ENCODE data around the gene NOSIP.
A peak's percentile ranks its signal among the peaks of the same experiment; 100 is the strongest.

The NOSIP gene

DNA sequence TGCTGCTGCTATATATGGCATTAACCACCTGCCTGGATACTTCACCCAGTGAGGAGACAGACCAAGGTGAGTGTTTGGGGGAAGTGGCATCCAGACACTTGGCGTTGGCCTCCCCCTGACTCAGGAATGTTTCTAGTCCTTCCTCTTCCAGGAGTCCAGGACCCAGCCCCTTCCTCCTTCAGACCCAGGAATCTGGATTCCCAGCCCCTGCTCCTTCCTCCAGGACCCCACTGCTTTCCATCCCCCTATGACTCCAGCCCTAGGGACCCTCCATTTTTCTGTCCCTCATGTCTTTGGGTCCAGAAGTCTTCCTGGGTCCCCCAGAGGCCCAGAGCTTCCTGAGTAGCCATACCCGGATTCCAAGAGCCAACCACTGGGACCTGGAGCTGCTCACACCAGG lies 2.9 kb upstream of the NOSIP start:
- TF ChIP-seq, protein P1, sequence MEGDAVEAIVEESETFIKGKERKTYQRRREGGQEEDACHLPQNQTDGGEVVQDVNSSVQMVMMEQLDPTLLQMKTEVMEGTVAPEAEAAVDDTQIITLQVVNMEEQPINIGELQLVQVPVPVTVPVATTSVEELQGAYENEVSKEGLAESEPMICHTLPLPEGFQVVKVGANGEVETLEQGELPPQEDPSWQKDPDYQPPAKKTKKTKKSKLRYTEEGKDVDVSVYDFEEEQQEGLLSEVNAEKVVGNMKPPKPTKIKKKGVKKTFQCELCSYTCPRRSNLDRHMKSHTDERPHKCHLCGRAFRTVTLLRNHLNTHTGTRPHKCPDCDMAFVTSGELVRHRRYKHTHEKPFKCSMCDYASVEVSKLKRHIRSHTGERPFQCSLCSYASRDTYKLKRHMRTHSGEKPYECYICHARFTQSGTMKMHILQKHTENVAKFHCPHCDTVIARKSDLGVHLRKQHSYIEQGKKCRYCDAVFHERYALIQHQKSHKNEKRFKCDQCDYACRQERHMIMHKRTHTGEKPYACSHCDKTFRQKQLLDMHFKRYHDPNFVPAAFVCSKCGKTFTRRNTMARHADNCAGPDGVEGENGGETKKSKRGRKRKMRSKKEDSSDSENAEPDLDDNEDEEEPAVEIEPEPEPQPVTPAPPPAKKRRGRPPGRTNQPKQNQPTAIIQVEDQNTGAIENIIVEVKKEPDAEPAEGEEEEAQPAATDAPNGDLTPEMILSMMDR (IDR thresholded peaks at IDR 0.05; ENCODE audit: insufficient read depth, low read depth, low read length, missing control alignments), result no peak
- no peak overlapping the region for H3K4me3 ChIP-seq (ENCODE audit: low read depth, low read length)
- DNase-seq (ENCODE audit: low read depth), result no peak

DNA sequence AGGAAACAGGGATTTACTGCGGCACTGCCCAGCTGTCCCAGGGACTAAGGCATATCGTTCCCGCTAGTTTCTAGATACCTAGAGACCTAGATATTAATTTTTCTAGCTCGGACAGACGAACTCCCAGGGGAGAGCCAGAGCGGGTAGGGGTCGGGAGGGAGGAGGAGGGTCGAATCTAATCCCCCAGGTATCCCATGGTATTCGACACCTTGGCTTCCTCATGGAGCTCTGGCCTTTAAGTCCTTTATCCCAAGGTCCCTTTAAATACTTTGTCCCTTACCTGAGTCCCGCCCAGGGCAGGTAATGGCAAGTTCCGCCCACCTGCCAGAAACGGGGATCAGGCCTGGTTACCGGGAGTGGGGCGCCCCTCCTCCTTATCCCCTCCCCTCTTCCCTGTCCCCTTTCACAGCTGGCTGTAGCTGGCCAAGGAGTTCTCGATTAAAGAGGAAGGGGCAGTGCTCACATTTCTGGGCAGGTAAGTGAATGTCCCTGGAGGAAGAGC lies 702 bp upstream of the NOSIP start, which contains the start of gene PRRG2:
Gene PRRG2, plus strand, starts transcription at position 310 of the 502 bp plus-strand sequence. CDS start 1,904 bp downstream, outside the sequence.
- no peak for DNase-seq (ENCODE audit: low read depth)
- peak within 1 kb of the TSS; percentile 64 for H3K4me3 ChIP-seq (ENCODE audit: low read depth, low read length)
- TF ChIP-seq, protein P1 (IDR thresholded peaks at IDR 0.05; ENCODE audit: insufficient read depth, low read depth, low read length, missing control alignments), result no peak

DNA sequence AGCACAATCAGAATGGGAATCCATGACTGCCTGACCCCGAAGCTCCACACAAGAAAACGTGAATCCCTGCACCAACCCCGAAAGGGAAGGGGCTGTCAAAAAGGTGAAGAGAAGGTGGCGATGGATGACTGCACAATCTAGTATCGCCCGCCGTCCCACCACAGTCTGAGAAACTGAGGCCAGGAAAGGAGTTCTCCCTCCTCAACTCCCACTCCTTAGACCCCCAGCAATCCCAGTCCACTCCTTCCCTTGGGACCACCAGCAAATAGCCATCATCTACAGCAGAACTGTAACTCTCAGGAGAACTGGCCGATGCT lies 451 bp downstream of the NOSIP start:
- TF ChIP-seq, protein P1 (IDR thresholded peaks at IDR 0.05; ENCODE audit: insufficient read depth, low read depth, low read length, missing control alignments), result no peak

DNA sequence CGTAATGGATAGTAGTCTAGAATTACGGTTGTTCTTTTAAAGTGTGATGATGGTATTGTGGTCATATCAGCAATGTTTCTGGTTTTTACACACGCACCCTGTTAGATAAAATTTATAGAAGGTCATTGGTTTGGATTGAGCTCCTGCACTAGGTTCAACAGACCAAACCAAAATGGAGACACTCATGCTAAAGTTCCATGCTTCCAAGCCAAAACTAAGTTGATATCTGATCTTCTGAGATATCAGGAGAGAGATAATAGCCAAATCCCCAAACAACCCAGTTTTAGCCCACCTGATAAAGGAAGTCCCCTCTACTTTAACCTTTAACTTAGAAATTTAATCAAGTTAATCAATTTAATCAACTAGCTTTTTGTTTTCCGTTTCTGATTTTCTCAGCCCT lies 1.2 kb downstream of the NOSIP start:
- TF ChIP-seq, protein P1 (IDR thresholded peaks at IDR 0.05; ENCODE audit: insufficient read depth, low read depth, low read length, missing control alignments), result no peak
- H3K4me3 ChIP-seq (ENCODE audit: low read depth, low read length), result peak overlapping the region; percentile 64
- no peak for DNase-seq (ENCODE audit: low read depth)

More for the DNA sequence above, 451 bp downstream of the NOSIP start:
- peak overlapping the region; percentile 64 for H3K4me3 ChIP-seq (ENCODE audit: low read depth, low read length)
- no peak for DNase-seq (ENCODE audit: low read depth)

DNA sequence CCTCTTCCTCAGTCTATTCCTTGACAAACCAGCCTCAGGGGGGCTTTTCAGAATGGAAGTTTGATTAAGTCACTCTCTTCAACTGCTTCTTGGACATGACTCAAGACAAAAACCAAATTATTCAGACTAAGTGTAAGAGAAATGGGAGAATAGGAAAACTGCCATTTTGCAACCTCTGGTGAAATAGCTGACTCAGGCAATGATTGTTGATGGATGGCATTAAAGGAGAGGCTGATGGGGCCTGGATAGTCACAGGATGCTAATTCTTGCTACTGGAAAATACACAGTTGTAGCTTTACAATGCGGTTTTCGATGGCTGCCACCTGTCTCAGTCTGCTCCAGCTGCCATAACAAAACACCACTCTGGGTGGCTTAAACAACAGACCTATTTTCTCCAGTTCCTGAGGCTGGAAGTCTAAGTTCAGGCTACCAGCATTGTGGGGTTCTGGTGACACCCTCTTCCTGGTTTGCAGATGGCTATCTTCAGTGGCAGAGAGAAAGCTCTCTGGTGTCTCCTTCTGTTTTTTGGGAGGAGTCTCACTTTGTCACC lies 6.1 kb downstream of the NOSIP start:
- no peak overlapping the region for H3K4me3 ChIP-seq (ENCODE audit: low read depth, low read length)
- no peak for DNase-seq (ENCODE audit: low read depth)
- TF ChIP-seq, protein P1 (IDR thresholded peaks at IDR 0.05; ENCODE audit: insufficient read depth, low read depth, low read length, missing control alignments), result no peak

DNA sequence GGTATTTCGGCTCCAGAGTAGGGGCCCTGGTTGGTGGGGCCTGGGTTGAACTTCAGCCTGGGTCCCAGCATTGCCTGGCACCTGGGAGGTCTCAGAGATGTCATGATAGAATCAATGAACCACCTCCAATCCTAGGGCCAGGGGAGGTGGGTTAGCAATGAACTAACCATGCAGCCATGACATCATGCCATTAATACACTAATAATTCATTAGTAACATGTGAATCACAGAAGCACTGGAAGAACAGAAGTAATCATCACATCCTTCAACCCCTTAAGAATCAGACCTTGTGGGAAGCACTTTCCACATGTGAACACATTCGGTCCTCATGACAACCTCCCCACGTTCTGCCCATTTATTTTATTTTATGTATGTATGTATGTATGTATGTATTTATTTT lies 6.9 kb downstream of the NOSIP start:
- TF ChIP-seq, protein P1 (IDR thresholded peaks at IDR 0.05; ENCODE audit: insufficient read depth, low read depth, low read length, missing control alignments), result no peak
- H3K4me3 ChIP-seq (ENCODE audit: low read depth, low read length), result no peak overlapping the region
- DNase-seq (ENCODE audit: low read depth), result no peak

DNA sequence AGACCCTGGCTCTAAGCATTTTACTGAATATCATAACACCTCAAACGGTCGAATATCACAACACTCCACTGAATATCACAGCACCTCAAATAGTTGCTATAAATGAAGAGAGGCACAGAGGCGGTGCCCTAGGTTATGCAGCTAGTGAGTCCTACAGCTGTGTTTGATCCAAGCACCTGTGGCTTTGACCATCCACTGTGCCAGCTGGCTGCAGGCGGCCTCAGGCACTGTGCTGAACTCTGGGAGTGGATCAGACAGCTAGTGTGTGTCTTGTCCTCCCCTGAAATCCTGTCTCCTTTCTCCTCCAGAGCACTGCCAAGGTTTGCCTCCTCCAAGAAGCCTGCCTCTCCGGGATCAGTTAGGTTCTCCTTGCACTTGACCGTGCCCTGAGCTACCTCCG lies 7.3 kb downstream of the NOSIP start:
- TF ChIP-seq, protein P1 (IDR thresholded peaks at IDR 0.05; ENCODE audit: insufficient read depth, low read depth, low read length, missing control alignments), result no peak
- no peak overlapping the region for H3K4me3 ChIP-seq (ENCODE audit: low read depth, low read length)
- no peak for DNase-seq (ENCODE audit: low read depth)
